ENCODE data around the gene NXPH1. TPM values are rescaled to one million over a fixed set of nuclear protein-coding genes. Genes with fewer than 3 reads are reported as not detected.

The NXPH1 gene
- total RNA-seq (2014; rRNA removed; shearing (Covaris generic)) (3.0 and 5.2 TPM in 2 replicates), polyA plus RNA-seq (2016; fragmentation: Nextera tagmentation; extraction: Ambion mirVana) (0.45 and 0.77 TPM in 2 replicates)
- long read RNA-seq = 0 reads

GRCh38 chr7:8433477-8434289, at the start of gene NXPH1:
Gene NXPH1, plus strand, starts transcription at chr7:8433609.
- Mint-ChIP-seq H3K4me3 (peak within 1 kb of the TSS; percentile 74), H3K27me3 (ENCODE audit: insufficient read depth, low read depth, poor library complexity) (peaks cover 67% of the 10 kb centered on the region), H3K4me1 (peaks cover 44% of the 10 kb centered on the region), H3K27ac (no peak within 1 kb of the TSS), H3K36me3 (ENCODE audit: low read depth) (no peaks in the 10 kb centered on the region; the same call in 2 of the 3 replicates), H3K9me3 (no peaks in the 10 kb centered on the region; the same call in 2 of the 3 replicates)
- no peaks in the 10 kb centered on the region for H3K36me3 ChIP-seq (ENCODE audit: insufficient read depth)
- H3K79me2 ChIP-seq (replicated peaks; ENCODE audit: insufficient read depth) = no peaks in the 10 kb centered on the region
- peaks cover 10% of the 10 kb centered on the region; the same call in 1 of the 2 replicates for H3F3A ChIP-seq (replicated peaks; ENCODE audit: low read depth)
- peak within 1 kb of the TSS; percentile 99 for H2AFZ ChIP-seq
- peak; percentile 79 for TF ChIP-seq REST (IDR thresholded peaks at IDR 0.05; ENCODE audit: unreplicated experiment)
- no peak for TF ChIP-seq NANOG (IDR thresholded peaks at IDR 0.05; ENCODE audit: borderline replicate concordance)
- TF ChIP-seq ZNF331 (CRISPR knock-in tag; IDR thresholded peaks at IDR 0.05; ENCODE audit: low read depth) = no peak
- no peak for TF ChIP-seq ETS1 (IDR thresholded peaks at IDR 0.05)
- TF ChIP-seq JUNB (IDR thresholded peaks at IDR 0.05; ENCODE audit: unreplicated experiment) = no peak
- no peak for TF ChIP-seq ZNF114 (CRISPR knock-in tag; IDR thresholded peaks at IDR 0.05)
- TF ChIP-seq EZH2 (IDR thresholded peaks at IDR 0.05; ENCODE audit: low read depth, unreplicated experiment) = no peak
- no peak for TF ChIP-seq POLR2AphosphoS5 (IDR thresholded peaks at IDR 0.05; ENCODE audit: low read depth)
- TF ChIP-seq ZNF462 (CRISPR knock-in tag; IDR thresholded peaks at IDR 0.05) = no peak
- peak; percentile 45; the same call in 1 of the 2 replicates for TF ChIP-seq CREB1 (CRISPR knock-in tag; IDR thresholded peaks at IDR 0.05; ENCODE audit: low read depth)
- peak; percentile 49 to 58; a peak in 3 of 4 replicates for TF ChIP-seq CTCF (conservative IDR thresholded peaks at IDR 0.05; ENCODE audit: low read depth in 2 of 2)
- no peak for TF ChIP-seq STAT1 (IDR thresholded peaks at IDR 0.05; ENCODE audit: unreplicated experiment)
- no peak for TF ChIP-seq EZH2phosphoT487 (IDR thresholded peaks at IDR 0.05; ENCODE audit: unreplicated experiment)
- H3K9me2 ChIP-seq (ENCODE audit: insufficient read depth) = no peaks in the 10 kb centered on the region
- H3K4me1 ChIP-seq (ENCODE audit: insufficient read depth) = peaks cover 38% of the 10 kb centered on the region
- H4K20me1 ChIP-seq (replicated peaks; ENCODE audit: insufficient read depth) = no peaks in the 10 kb centered on the region
- DNase-seq (ENCODE audit: low spot score) = peak; percentile 83
- no peak within 1 kb of the TSS for H3K27ac ChIP-seq (ENCODE audit: low read depth)
- peak within 1 kb of the TSS; percentile 89 for H3K4me3 ChIP-seq
- peaks cover 86% of the 10 kb centered on the region for H3K27me3 ChIP-seq (ENCODE audit: insufficient read depth)
- H3K4me2 ChIP-seq = peak within 1 kb of the TSS; percentile 99
- ATAC-seq = peak; percentile 60
